ENCODE results near the gene GPBP1L1. TPM values are rescaled to one million over a fixed set of nuclear protein-coding genes. Genes with fewer than 3 reads are reported as not detected.
"Not testable (repeated sequence)": the region's sequence is repeated elsewhere in the genome, so short reads cannot be mapped to it uniquely, and the experiment has no call there.

Gene GPBP1L1
- total and polyA plus RNA-seq, 9 donors, result 55.7 to 73.0 (median 64.9) TPM

DNA sequence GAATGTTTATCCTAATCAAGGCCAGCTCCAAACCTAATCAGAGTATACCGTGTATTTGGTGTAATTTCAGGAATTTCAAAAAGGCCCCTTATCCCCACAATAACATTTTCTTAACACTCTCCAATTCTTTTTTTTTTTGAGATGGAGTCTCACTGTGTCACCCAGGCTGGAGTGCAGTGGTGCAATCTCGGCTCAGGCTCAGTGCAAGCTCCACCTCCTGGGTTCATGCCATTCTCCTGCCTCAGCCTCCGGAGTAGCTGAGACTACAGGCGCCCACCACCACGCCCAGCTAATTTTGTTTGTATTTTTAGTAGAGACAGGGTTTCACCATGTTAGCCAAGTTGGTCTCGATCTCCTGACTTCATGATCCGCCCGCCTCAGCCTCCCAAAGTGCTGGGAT is 31.1 kb upstream of the GPBP1L1 start:
- not testable (repeated sequence) for DNase-seq; H3K4me1 ChIP-seq (ENCODE audit: control insufficient read depth, insufficient read depth, low read length); H3K27ac ChIP-seq (ENCODE audit: low read length); H3K27me3 ChIP-seq (ENCODE audit: control insufficient read depth, insufficient read depth, low read length); H3K4me3 ChIP-seq (ENCODE audit: low read length); H3K9me3 ChIP-seq (replicated peaks; ENCODE audit: control insufficient read depth, low read depth, low read length)
- peaks cover 18% of the 10 kb centered on the region for H3K36me3 ChIP-seq (ENCODE audit: control insufficient read depth, insufficient read depth, low read length)
- WGBS (ENCODE audit: insufficient coverage), result 80% methylated on average over 1 of the region's 8 CpGs

DNA sequence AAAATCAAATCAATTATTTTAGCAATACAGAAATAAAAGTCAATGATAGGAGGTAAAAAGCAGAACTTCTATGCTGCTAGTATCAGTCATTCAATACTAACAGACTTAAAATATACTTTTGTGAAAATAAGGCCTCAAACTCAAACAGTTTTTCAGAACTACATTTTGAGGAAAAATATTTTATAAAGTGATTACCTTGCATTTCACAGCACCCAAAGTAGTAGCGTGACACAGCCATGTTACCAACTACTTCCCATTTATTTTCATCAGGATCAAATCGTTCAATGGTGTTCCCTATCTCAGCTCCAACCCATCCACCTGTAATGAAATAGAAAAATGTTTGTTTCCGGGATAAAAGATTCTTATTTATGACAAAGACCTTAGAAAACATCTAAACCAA is 30.4 kb upstream of the GPBP1L1 start:
- Histone ChIP-seq H3K27me3 (ENCODE audit: control insufficient read depth, insufficient read depth, low read length) (no peaks in the 10 kb centered on the region), H3K27ac (ENCODE audit: low read length) (no peak overlapping the region), H3K9me3 (replicated peaks; ENCODE audit: control insufficient read depth, low read depth, low read length) (no peaks in the 10 kb centered on the region), H3K4me1 (ENCODE audit: control insufficient read depth, insufficient read depth, low read length) (no peaks in the 10 kb centered on the region), H3K36me3 (ENCODE audit: control insufficient read depth, insufficient read depth, low read length) (peaks cover 22% of the 10 kb centered on the region), H3K4me3 (ENCODE audit: low read length) (no peak overlapping the region)
- no peak for DNase-seq
- no CpG with 5 or more reads among the region's 3 CpGs for WGBS (ENCODE audit: insufficient coverage)

DNA sequence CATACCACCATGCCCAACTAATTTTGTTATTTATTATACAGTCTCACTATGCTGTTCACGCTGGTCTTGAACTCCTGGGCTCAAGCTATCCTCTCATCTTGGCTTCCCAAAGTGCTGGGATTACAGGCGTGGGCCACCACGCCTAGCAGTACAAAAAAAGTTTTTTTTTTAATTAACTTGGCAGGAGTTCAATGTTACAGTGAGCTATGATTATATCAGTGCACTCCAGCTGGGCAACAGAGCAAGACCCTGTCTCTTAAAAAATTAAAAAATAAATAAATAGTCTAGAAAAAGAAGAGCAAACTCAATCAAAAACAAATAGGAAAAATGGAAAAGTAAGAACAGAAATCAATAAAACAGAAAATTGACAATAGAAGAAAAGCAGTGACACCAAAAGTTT is 27.4 kb upstream of the GPBP1L1 start:
- H3K9me3 ChIP-seq (replicated peaks; ENCODE audit: control insufficient read depth, low read depth, low read length), result no peaks in the 10 kb centered on the region
- H3K27me3 ChIP-seq (ENCODE audit: control insufficient read depth, insufficient read depth, low read length), result no peaks in the 10 kb centered on the region
- no peaks in the 10 kb centered on the region for H3K4me1 ChIP-seq (ENCODE audit: control insufficient read depth, insufficient read depth, low read length)
- no CpG with 5 or more reads among the region's 3 CpGs for WGBS (ENCODE audit: insufficient coverage)
- DNase-seq, result no peak
- no peak overlapping the region for H3K4me3 ChIP-seq (ENCODE audit: low read length)
- H3K36me3 ChIP-seq (ENCODE audit: control insufficient read depth, insufficient read depth, low read length), result peaks cover 19% of the 10 kb centered on the region
- no peak overlapping the region for H3K27ac ChIP-seq (ENCODE audit: low read length)

DNA sequence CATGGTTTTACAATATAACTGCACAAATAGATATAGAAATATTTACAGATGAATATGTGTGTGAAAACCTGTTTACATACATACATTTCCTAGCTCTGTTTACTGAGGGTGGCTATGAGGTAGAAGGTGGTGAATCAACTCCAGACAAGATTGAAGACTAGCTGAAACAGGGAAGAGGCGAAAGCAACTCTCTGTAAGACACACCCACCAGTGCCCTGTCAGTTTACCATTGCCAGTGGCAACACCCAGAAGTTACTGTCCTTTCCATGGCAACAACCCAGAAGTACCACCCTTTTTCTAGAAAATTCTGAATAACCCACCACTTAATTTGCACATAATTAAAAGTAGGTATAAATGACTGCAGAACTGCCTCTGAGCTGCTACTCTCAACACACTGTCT is 18.3 kb upstream of the GPBP1L1 start:
- Histone ChIP-seq H3K36me3 (ENCODE audit: control insufficient read depth, insufficient read depth, low read length) (peaks cover 28% of the 10 kb centered on the region), H3K27ac (ENCODE audit: low read length) (no peak overlapping the region), H3K4me3 (ENCODE audit: low read length) (no peak overlapping the region), H3K4me1 (ENCODE audit: control insufficient read depth, insufficient read depth, low read length) (no peaks in the 10 kb centered on the region), H3K9me3 (replicated peaks; ENCODE audit: control insufficient read depth, low read depth, low read length) (peaks cover 2% of the 10 kb centered on the region), H3K27me3 (ENCODE audit: control insufficient read depth, insufficient read depth, low read length) (no peaks in the 10 kb centered on the region)
- no CpG with 5 or more reads among the region's 1 CpG for WGBS (ENCODE audit: insufficient coverage)
- no peak for DNase-seq

DNA sequence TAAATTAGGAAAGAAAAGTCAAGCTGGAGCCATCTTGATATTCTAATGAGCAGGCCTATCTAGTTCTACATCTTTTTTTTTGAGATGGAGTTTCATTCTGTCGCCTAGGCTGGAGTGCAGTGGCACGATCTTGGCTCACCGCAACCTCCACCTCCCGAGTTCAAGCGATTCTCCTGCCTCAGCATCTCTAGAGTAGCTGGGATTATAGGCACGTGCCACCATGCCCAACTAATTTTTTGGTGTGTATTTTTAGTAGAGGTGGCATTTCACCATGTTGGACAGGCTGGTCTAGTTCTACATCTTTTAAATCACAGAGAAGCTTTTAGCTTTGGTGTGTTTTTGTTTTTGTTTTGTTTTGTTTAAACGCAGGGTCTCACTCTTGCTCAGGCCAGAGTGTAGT is 8.5 kb upstream of the GPBP1L1 start:
- no peak overlapping the region for H3K27ac ChIP-seq (ENCODE audit: low read length)
- no peak for DNase-seq
- no peaks in the 10 kb centered on the region for H3K27me3 ChIP-seq (ENCODE audit: control insufficient read depth, insufficient read depth, low read length)
- 88% methylated on average over 3 of the region's 7 CpGs for WGBS (ENCODE audit: insufficient coverage)
- no peak overlapping the region for H3K4me3 ChIP-seq (ENCODE audit: low read length)
- H3K36me3 ChIP-seq (ENCODE audit: control insufficient read depth, insufficient read depth, low read length), result peaks cover 29% of the 10 kb centered on the region
- no peaks in the 10 kb centered on the region for H3K9me3 ChIP-seq (replicated peaks; ENCODE audit: control insufficient read depth, low read depth, low read length)
- no peaks in the 10 kb centered on the region for H3K4me1 ChIP-seq (ENCODE audit: control insufficient read depth, insufficient read depth, low read length)

DNA sequence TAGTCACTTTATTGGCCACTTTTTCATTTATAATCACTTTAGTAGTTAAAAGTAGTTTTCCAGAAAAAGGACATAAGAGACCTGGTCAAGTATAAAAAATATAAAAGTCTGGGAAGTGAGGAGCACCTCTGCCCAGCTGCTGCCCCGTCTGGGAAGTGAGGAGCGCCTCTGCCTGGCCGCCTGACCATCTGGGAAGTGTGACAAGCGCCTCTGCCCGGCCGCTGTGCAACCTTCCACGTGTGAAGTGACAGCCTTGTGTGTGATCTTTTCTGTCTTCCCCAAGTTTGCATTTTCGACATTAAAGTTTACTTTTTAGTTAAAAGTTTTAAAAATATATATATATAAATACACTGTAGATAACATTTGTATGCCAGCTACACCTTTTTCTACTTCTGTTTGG is 7.5 kb upstream of the GPBP1L1 start:
- H3K4me1 ChIP-seq (ENCODE audit: control insufficient read depth, insufficient read depth, low read length); H3K27ac ChIP-seq (ENCODE audit: low read length); H3K4me3 ChIP-seq (ENCODE audit: low read length); H3K9me3 ChIP-seq (replicated peaks; ENCODE audit: control insufficient read depth, low read depth, low read length); H3K27me3 ChIP-seq (ENCODE audit: control insufficient read depth, insufficient read depth, low read length); DNase-seq: not testable (repeated sequence)
- WGBS (ENCODE audit: insufficient coverage), result 81% methylated on average over 2 of the region's 8 CpGs
- peaks cover 26% of the 10 kb centered on the region for H3K36me3 ChIP-seq (ENCODE audit: control insufficient read depth, insufficient read depth, low read length)

DNA sequence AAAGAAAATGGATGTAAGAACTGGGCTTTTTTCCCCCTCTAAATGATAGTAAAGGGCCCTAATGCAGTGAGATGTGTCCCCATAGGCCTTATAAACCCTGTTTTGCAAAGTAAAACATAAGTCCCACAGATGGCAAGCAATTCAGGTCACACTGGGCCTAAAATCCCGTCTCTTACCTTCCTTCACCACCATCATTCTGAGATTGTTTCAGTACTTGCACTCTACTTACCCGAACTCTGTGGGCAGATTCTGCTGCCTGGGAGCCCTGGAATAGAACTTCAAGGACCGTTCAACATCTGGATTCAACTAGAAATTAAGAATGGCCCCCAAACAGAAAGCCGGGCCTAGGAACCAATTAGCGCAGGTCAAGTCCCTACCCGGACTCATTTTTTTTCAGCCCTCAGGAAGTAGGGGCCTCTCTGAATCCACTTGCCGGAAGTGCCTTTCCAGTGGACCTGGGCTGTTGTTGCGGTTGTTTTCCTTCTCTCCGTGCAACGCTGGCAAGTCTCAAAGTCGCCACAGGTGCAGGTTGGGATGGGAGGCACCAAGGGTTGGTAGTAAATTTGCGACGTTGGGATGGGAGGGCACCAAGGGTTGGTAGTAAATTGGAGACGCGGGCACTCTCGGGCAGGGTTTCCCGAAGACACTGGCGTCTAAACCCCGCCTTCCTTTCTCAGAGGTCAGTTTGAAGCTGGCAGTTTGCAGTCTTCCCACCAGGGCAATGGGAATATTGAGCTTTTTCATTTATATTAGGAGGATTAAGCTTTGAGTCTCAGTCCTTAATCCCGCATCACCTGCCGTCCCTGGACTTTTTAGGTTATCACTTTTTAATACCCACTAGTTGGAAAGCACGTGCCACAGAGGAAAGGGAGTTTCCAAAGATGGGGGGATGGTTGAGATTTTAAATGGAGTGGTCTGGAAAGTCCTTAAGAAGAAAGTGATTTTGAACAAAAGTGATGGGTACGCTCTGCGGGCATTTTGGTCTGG is 1.7 kb upstream of the GPBP1L1 start, which contains the start of gene TMEM69:
TMEM69 (plus strand) TSS at position 428 of the 987 bp plus-strand sequence. CDS start 2,888 bp downstream, outside the sequence.
- peaks cover 12% of the 10 kb centered on the region for H3K36me3 ChIP-seq (ENCODE audit: control insufficient read depth, insufficient read depth, low read length)
- 2% methylated on average over 12 of the region's 24 CpGs for WGBS (ENCODE audit: insufficient coverage)
- peaks cover 13% of the 10 kb centered on the region for H3K4me1 ChIP-seq (ENCODE audit: control insufficient read depth, insufficient read depth, low read length)
- no peaks in the 10 kb centered on the region for H3K27me3 ChIP-seq (ENCODE audit: control insufficient read depth, insufficient read depth, low read length)
- H3K27ac ChIP-seq (ENCODE audit: low read length), result peak within 1 kb of the TSS; percentile 99
- DNase-seq, result peak; percentile 97
- no peaks in the 10 kb centered on the region for H3K9me3 ChIP-seq (replicated peaks; ENCODE audit: control insufficient read depth, low read depth, low read length)
- H3K4me3 ChIP-seq (ENCODE audit: low read length), result peak within 1 kb of the TSS; percentile 99

DNA sequence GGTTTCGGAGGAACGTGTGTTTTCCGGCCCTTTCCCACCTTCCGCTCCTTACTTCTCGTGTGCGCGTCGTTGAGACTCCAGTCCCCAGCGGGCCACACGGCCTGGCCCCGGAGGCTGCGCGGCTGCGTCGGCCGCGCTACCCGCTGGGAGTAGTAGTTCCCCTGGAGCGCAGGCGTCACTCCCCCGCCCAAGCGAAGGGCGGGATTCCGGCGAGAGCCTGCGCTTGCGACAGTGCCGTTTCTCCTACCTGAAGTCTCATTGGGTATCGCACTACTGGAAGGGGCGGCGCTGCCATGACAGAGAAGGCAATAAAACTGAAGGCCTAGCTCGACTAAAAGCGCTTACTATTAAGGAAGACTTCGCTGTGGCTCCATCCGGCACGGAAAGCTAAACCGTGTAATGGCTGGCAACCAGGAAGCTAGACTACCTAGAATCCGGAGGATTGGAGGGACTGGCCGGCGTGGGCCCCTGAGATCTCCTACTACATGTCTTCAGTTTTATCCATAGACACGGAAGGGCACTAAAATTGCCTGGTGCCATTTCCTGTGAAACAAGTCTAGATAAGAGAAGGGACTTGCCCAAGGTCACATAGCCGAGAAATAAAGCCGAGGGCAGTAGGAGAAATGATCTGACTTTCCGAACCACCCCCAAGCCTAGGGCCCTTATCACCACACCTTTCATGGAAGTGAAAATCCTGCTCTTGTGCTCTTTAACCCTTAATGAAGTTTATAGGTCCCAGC is 851 bp upstream of the GPBP1L1 start:
- WGBS (ENCODE audit: insufficient coverage), result under 1% methylated on average over 40 of the region's 44 CpGs
- peaks cover 13% of the 10 kb centered on the region for H3K4me1 ChIP-seq (ENCODE audit: control insufficient read depth, insufficient read depth, low read length)
- H3K36me3 ChIP-seq (ENCODE audit: control insufficient read depth, insufficient read depth, low read length), result peaks cover 12% of the 10 kb centered on the region

DNA sequence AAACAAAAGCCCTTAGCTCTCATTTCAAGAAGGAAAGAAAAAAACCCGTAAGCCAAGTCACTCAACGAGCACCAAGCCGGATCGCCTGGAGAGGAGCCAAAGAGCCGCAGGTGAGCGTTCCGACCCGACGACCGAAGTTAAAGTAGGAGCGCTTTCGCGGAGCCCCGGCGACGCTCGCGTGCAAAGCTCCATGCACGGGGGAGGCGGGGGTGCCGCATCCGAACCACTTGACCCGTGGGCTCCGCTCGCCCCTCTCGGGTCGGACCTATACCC is 382 bp downstream of the GPBP1L1 start:
- under 1% methylated on average over 27 of the region's 27 CpGs for WGBS (ENCODE audit: insufficient coverage)
- Histone ChIP-seq H3K9me3 (replicated peaks; ENCODE audit: control insufficient read depth, low read depth, low read length) (no peaks in the 10 kb centered on the region), H3K4me1 (ENCODE audit: control insufficient read depth, insufficient read depth, low read length) (peaks cover 13% of the 10 kb centered on the region), H3K36me3 (ENCODE audit: control insufficient read depth, insufficient read depth, low read length) (peaks cover 5% of the 10 kb centered on the region), H3K27ac (ENCODE audit: low read length) (peak overlapping the region; percentile 96), H3K4me3 (ENCODE audit: low read length) (peak overlapping the region; percentile 99), H3K27me3 (ENCODE audit: control insufficient read depth, insufficient read depth, low read length) (no peaks in the 10 kb centered on the region)
- DNase-seq, result peak; percentile 74

More for the DNA sequence above, 851 bp upstream of the GPBP1L1 start:
- Histone ChIP-seq H3K27ac (ENCODE audit: low read length) (peak overlapping the region; percentile 99), H3K4me3 (ENCODE audit: low read length) (peak overlapping the region; percentile 99), H3K9me3 (replicated peaks; ENCODE audit: control insufficient read depth, low read depth, low read length) (no peaks in the 10 kb centered on the region), H3K27me3 (ENCODE audit: control insufficient read depth, insufficient read depth, low read length) (no peaks in the 10 kb centered on the region)
- DNase-seq, result peak; percentile 100

DNA sequence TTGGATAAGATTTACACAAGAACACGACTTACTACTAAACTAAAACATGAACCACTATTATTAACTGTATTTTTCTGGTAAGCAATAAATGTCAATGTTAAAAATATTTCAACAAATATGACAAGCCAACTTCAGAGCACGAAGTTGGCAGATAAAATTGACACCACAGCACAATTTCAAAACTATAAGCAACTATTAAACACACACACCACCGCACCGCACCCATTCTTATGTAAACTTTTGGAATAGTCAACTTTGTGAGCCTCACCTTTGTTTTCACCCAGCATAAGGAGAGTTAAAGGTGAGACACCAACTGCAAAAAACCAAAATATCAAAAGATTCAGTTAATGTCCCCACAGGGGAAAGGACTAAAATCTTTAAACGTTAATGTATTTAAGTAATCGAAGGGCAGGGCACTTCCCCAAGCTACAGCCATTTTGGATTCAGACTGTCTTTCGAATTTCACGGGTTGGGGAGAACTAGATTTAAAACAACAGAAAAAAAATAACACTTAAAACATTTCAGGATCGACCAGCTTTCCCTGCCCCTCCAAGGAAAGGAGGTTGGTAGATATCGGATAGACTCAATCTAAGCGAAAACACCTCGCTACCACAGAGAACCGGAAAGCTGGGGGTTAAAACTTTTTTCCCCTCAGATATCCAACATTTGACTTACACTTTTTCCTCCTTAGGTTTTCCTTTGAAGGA is 872 bp downstream of the GPBP1L1 start:
- peaks cover 13% of the 10 kb centered on the region for H3K4me1 ChIP-seq (ENCODE audit: control insufficient read depth, insufficient read depth, low read length)
- WGBS (ENCODE audit: insufficient coverage), result no CpG with 5 or more reads among the region's 13 CpGs

More for the DNA sequence above, 872 bp downstream of the GPBP1L1 start:
- no peaks in the 10 kb centered on the region for H3K27me3 ChIP-seq (ENCODE audit: control insufficient read depth, insufficient read depth, low read length)
- H3K9me3 ChIP-seq (replicated peaks; ENCODE audit: control insufficient read depth, low read depth, low read length), result no peaks in the 10 kb centered on the region
- DNase-seq, result no peak
- H3K4me3 ChIP-seq (ENCODE audit: low read length), result peak overlapping the region; percentile 99
- H3K36me3 ChIP-seq (ENCODE audit: control insufficient read depth, insufficient read depth, low read length), result peaks cover 3% of the 10 kb centered on the region
- peak overlapping the region; percentile 96 for H3K27ac ChIP-seq (ENCODE audit: low read length)
